OCI-LY3 (cell line): Measurements from ENCODE around the gene IL1A.

Experiments
- H2AFZ ChIP-seq: fragments of 200-600, 300-600 bp; shearing (Covaris generic); 2 replicates; pipeline ENCODE4 v1.6.0; 2014; ENCODE audit warnings: antibody characterized with exemption, low read depth, low read length
- H3K27ac ChIP-seq: fragments of 200-600, 300-600 bp; sonication (generic); 2 replicates; pipeline ENCODE4 v1.5.1; 2014; ENCODE audit warnings: mild to moderate bottlenecking, low read length, moderate library complexity, mixed read lengths
- H3K27me3 ChIP-seq: fragments of 200-600, 300-600 bp; sonication (generic); 2 replicates; pipeline ENCODE4 v1.6.1; 2014; ENCODE audit warnings: low read depth, low read length, mixed read lengths
- H3K36me3 ChIP-seq: fragments of 200-600, 300-600 bp; sonication (generic); replicated peaks from 2 replicates; pipeline ENCODE3; 2014; ENCODE audit warnings: low read depth, low read length, mixed read lengths
- H3K4me1 ChIP-seq: fragments of 300-600, 200-600 bp; sonication (generic); 2 replicates; pipeline ENCODE4 v1.6.1; 2014; ENCODE audit warnings: low read length, mixed read lengths
- H3K4me2 ChIP-seq: fragments of 200-600, 300-600 bp; sonication (generic); 2 replicates; pipeline ENCODE4 v1.6.1; 2014; ENCODE audit warnings: low read length, mixed read lengths
- H3K4me3 ChIP-seq: fragments of 300-600, 200-600 bp; sonication (generic); 2 replicates; pipeline ENCODE4 v1.5.1; 2014; ENCODE audit warnings: antibody characterized with exemption, mild to moderate bottlenecking, low read length, moderate library complexity
- H3K79me2 ChIP-seq: fragments of 300-600, 200-600 bp; shearing (Covaris generic); 2 replicates; pipeline ENCODE4 v1.6.1; 2014; ENCODE audit warnings: mild to moderate bottlenecking, low read length, mixed read lengths
- H3K9ac ChIP-seq: fragments of 300-600, 200-600 bp; shearing (Covaris generic); 2 replicates; pipeline ENCODE4 v1.6.0; 2014; ENCODE audit warnings: mild to moderate bottlenecking, low read length, moderate library complexity
- H3K9me3 ChIP-seq: fragments of 200-600, 300-600 bp; shearing (Covaris generic); 2 replicates; pipeline ENCODE4 v1.6.1; 2014; ENCODE audit warnings: low read length, mixed read lengths; ENCODE audit not compliant: insufficient read depth
- H4K20me1 ChIP-seq: fragments of 200-600, 300-600 bp; sonication (generic); 2 replicates; pipeline ENCODE4 v1.6.1; 2016; ENCODE audit warnings: low read length, mixed read lengths; ENCODE audit not compliant: insufficient read depth
- CTCF ChIP-seq: fragments of 200-600, 300-600 bp; sonication (generic); IDR thresholded peaks from 2 replicates; pipeline ENCODE4 v1.5.1; 2014; ENCODE audit warnings: antibody characterized with exemption, low read length, low read depth
- EZH2phosphoT487 ChIP-seq: fragments of 200-600 bp; shearing (Covaris generic); IDR thresholded peaks from 2 replicates; pipeline ENCODE4 v1.6.1; 2018; ENCODE audit warnings: antibody characterized with exemption, mixed run types, low read depth

IL1A gene

DNA sequence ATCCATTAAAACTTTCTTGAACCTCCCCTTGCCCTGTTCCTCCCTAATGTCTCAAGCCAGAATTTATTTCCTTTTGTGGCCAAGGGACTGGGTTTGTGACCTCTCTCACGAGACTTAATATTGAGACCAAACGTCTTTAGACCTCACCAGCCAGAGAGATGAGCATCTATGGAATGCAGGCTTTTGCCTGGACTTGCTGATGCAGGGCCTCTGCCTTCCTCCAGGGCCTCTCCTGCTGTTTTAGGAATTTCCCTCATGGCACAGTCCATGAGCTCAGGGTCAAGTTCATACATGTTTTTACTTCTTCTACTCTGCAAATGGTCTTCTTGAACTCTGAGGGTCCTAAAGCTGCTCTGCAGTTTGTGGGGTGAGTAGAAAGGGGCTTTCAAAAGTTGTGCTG, 30.0 kb upstream of the IL1A start:
- H3K4me1 ChIP-seq: peaks cover 21% of the 10 kb centered on the region
- no peak overlapping the region for H3K4me3 ChIP-seq
- H3K9me3 ChIP-seq: no peaks in the 10 kb centered on the region
- H2AFZ ChIP-seq: no peak overlapping the region
- TF ChIP-seq EZH2phosphoT487 (no peak), CTCF (no peak)
- no peaks in the 10 kb centered on the region for H3K36me3 ChIP-seq
- H3K4me2 ChIP-seq: no peak overlapping the region
- no peak overlapping the region for H3K27ac ChIP-seq
- H3K79me2 ChIP-seq: no peaks in the 10 kb centered on the region
- H3K9ac ChIP-seq: no peak overlapping the region
- H4K20me1 ChIP-seq: no peaks in the 10 kb centered on the region
- no peaks in the 10 kb centered on the region for H3K27me3 ChIP-seq

- Histone ChIP-seq H3K9ac (no peak overlapping the region), H3K4me1 (peaks cover 21% of the 10 kb centered on the region), H3K4me3 (no peak overlapping the region), H3K79me2 (no peaks in the 10 kb centered on the region), H3K27me3 (no peaks in the 10 kb centered on the region), H3K27ac (no peak overlapping the region), H4K20me1 (no peaks in the 10 kb centered on the region), H3K4me2 (peak overlapping the region; percentile 70), H3K9me3 (no peaks in the 10 kb centered on the region), H2AFZ (no peak overlapping the region), H3K36me3 (no peaks in the 10 kb centered on the region)
- no peak for TF ChIP-seq CTCF
- TF ChIP-seq EZH2phosphoT487: no peak
These were observed 29.1 kb upstream of the IL1A start for GRCh38 chr2:112813280-112813966.

GRCh38 chr2:112812318-112813267, 28.3 kb upstream of the IL1A start:
- Histone ChIP-seq H3K9ac (peak overlapping the region; percentile 33; the same call in 1 of the 2 replicates), H3K9me3 (peaks cover under 1% of the 10 kb centered on the region; the same call in 1 of the 2 replicates), H3K27ac (peak overlapping the region; percentile 24; the same call in 1 of the 2 replicates), H4K20me1 (no peaks in the 10 kb centered on the region), H3K36me3 (no peaks in the 10 kb centered on the region), H2AFZ (peak overlapping the region; percentile 62; the same call in 1 of the 2 replicates), H3K4me3 (peak overlapping the region; percentile 31), H3K79me2 (no peaks in the 10 kb centered on the region), H3K27me3 (no peaks in the 10 kb centered on the region), H3K4me1 (peaks cover 21% of the 10 kb centered on the region), H3K4me2 (peak overlapping the region; percentile 70)
- TF ChIP-seq CTCF (no peak), EZH2phosphoT487 (no peak)

DNA sequence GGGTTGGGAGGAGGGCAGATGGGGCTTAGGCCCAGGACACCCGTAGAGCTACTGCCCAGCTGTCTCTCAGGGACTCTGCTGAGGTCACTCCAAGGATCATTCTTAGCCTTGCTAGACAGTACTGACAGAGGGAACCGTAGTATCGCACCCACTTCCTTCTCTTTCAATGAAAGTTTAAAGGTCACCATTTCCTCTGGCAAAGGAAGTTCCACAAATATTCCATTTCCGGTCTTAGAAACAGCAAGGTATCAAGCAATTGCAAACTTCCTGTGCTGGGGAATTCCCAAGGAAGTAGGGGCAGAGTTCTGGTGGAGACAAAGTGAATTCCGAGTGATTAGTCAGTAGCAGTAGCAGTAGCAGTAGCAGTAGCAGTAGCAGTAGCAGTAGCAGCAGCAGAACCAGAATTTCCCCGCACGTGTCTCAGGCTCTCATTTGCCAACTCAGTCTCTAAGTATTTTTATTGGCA, 27.6 kb upstream of the IL1A start:
- no peak overlapping the region for H3K4me3 ChIP-seq
- H3K9ac ChIP-seq: no peak overlapping the region
- no peaks in the 10 kb centered on the region for H3K27me3 ChIP-seq
- H3K79me2 ChIP-seq: no peaks in the 10 kb centered on the region
- H3K9me3 ChIP-seq: peaks cover 6% of the 10 kb centered on the region
- H3K4me2 ChIP-seq: peak overlapping the region; percentile 70
- H3K36me3 ChIP-seq: no peaks in the 10 kb centered on the region
- H4K20me1 ChIP-seq: no peaks in the 10 kb centered on the region
- no peak overlapping the region for H2AFZ ChIP-seq
- peaks cover 21% of the 10 kb centered on the region for H3K4me1 ChIP-seq
- H3K27ac ChIP-seq: no peak overlapping the region
- no peak for TF ChIP-seq EZH2phosphoT487
- no peak for TF ChIP-seq CTCF
